IMR-90 (cell line): ENCODE data around the gene ATP10A.

Experiments used
- CTCF ChIP-seq: conservative IDR thresholded peaks from 2 replicates; pipeline ENCODE4 v1.5.1; 2012; ENCODE audit warnings: mild to moderate bottlenecking, low read depth, low read length, improper control_type of control experiment
- FOS ChIP-seq: fragments of 150-350 bp; IDR thresholded peaks from 2 replicates; pipeline ENCODE4 v1.6.1; 2016; ENCODE audit warnings: low read depth, low read length
- SMC3 ChIP-seq: fragments of 150-350 bp; IDR thresholded peaks from 2 replicates; pipeline ENCODE4 v1.6.1; 2016; ENCODE audit warnings: low read depth, mild to moderate bottlenecking, antibody characterized with exemption, low read length, moderate library complexity

- TF ChIP-seq CTCF (no peak), FOS (no peak), SMC3 (no peak)
These were observed 149.2 kb downstream of the ATP10A start for GRCh38 chr15:25713736-25714537.
